ENCODE measurements around the gene BLACAT1.
"Not testable (repeated sequence)": the region's sequence is repeated elsewhere in the genome, so short reads cannot be mapped to it uniquely, and the experiment has no call there.

BLACAT1 gene

DNA sequence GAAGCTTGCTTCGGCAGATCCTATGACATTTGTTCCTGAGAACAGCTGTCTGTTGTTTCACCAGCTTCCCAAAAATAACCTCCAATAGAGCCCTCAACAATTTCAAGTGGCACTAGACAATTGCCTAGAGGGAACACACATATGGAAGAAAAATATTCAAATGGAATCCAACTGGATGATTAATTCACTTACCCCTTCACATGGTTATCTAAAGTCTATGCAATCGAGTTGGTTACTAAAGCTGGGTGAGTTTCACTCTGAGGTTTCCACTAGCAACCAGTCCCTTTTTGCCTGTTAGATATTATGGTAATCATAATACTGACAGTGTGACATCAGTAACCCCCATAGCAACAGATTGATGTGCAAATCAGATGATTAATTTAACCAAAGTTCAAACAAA, 34.0 kb downstream of the BLACAT1 start, which contains the start of gene LEMD1:
LEMD1 (minus strand) TSS at position 259 of the 400 bp plus-strand sequence. CDS start 1,520 bp downstream, outside the sequence.
- DNase-seq (ENCODE audit: extremely low read depth in 1 of 2, low read depth in 1 of 2), result no peak

GRCh38 chr1:205420938-205421337, 34.9 kb downstream of the BLACAT1 start:
- no peak for DNase-seq (ENCODE audit: extremely low read depth in 1 of 2, low read depth in 1 of 2)

GRCh38 chr1:205417870-205418635, 37.8 kb downstream of the BLACAT1 start:
- DNase-seq (ENCODE audit: extremely low read depth in 1 of 2, low read depth in 1 of 2), result no peak

- no peak for DNase-seq (ENCODE audit: extremely low read depth in 1 of 2, low read depth in 1 of 2)
Measured at GRCh38 chr1:205416322-205416721, 39.5 kb downstream of the BLACAT1 start.

DNA sequence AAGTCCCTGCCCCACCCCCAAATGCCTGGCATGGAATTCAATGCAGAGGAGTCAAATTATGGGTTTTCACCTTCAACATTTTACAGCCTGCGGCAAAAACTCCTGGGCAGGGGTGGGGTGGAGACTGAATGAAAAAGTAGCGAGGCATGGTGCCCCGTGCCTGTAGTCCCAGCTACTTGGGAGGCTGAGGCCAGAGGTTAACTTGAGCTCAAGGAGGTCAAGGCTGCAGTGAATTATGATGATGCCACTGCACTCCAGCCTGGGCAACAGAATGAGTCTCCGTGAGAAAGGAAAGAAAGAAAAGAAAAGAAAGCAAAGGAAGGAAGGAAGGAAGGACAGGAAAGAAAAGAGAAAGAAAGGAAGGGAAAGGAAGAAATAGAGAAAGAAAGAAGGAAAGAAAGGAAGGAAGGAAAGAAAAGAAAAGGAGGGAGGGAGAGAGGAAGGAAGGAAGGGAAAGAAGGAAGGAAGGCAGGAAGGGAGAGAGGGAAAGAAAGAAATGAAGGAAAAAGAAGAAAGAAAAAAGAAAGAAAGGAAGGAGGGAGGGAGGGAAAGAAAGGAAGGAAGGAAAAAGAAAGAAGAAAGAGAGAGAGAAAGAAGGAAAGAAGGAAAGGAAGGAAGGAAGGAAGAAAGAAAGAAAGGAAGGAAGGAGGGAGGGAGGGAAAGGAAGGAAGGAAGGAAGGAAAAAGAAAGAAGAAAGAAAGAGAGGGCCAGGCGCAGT, 45.1 kb downstream of the BLACAT1 start:
- no peak for DNase-seq (ENCODE audit: extremely low read depth in 1 of 2, low read depth in 1 of 2)

GRCh38 chr1:205407970-205408369, 47.9 kb downstream of the BLACAT1 start:
- DNase-seq (ENCODE audit: extremely low read depth in 1 of 2, low read depth in 1 of 2), result no peak

- DNase-seq (ENCODE audit: extremely low read depth in 1 of 2, low read depth in 1 of 2), result not testable (repeated sequence)
Measured at GRCh38 chr1:205406252-205406651, 49.6 kb downstream of the BLACAT1 start.
